BE2C (cell line): ENCODE results near the gene SIT1.
A peak's percentile ranks its signal among the peaks of the same experiment; 100 is the strongest.
"Not testable (repeated sequence)": the region's sequence is repeated elsewhere in the genome, so short reads cannot be mapped to it uniquely, and the experiment has no call there.

ENCODE experiments used
- DNase-seq: peaks from one replicate; pipeline ENCODE4 v3.0.0-alpha.2; 2020
- H3K27me3 ChIP-seq: fragments of 250-450 bp; sonication (Bioruptor Pico); 2 replicates; pipeline ENCODE4 v1.5.1; 2020; ENCODE audit warnings: mild to moderate bottlenecking
- H3K36me3 ChIP-seq: fragments of 250-450 bp; sonication (Bioruptor Pico); 2 replicates; pipeline ENCODE4 v1.5.1; 2020; ENCODE audit warnings: mild to moderate bottlenecking
- H3K4me1 ChIP-seq: fragments of 250-450 bp; sonication (Bioruptor Pico); 2 replicates; pipeline ENCODE4 v1.5.1; 2020
- H3K4me3 ChIP-seq: 2 replicates; pipeline ENCODE4 v1.5.1; 2011; ENCODE audit warnings: low read depth, low read length
- H3K9me3 ChIP-seq: fragments of 250-450 bp; sonication (Bioruptor Pico); 2 replicates; pipeline ENCODE4 v1.5.1; 2020
- CTCF ChIP-seq: IDR thresholded peaks from 2 replicates; pipeline ENCODE4 v1.5.1; 2012; ENCODE audit warnings: mild to moderate bottlenecking, low read depth, low read length

Gene SIT1

GRCh38 chr9:35646533-35647265 is 4.0 kb downstream of the SIT1 start:
- peak; percentile 81 for TF ChIP-seq CTCF
- Histone ChIP-seq H3K27me3 (no peaks in the 10 kb centered on the region), H3K4me3 (peak overlapping the region; percentile 81), H3K36me3 (no peaks in the 10 kb centered on the region), H3K4me1 (no peaks in the 10 kb centered on the region), H3K9me3 (no peaks in the 10 kb centered on the region)
- DNase-seq, result peak; percentile 93

GRCh38 chr9:35646153-35646532 is 4.6 kb downstream of the SIT1 start:
- Histone ChIP-seq H3K27me3 (no peaks in the 10 kb centered on the region), H3K9me3 (no peaks in the 10 kb centered on the region), H3K36me3 (no peaks in the 10 kb centered on the region), H3K4me3 (peak overlapping the region; percentile 81), H3K4me1 (no peaks in the 10 kb centered on the region)
- no peak for TF ChIP-seq CTCF
- DNase-seq, result no peak

- H3K4me1 ChIP-seq, H3K4me3 ChIP-seq, H3K9me3 ChIP-seq, H3K36me3 ChIP-seq, H3K27me3 ChIP-seq, DNase-seq: not testable (repeated sequence)
Observed at GRCh38 chr9:35645736-35646135, 5.0 kb downstream of the SIT1 start.

GRCh38 chr9:35643046-35643445 is 7.7 kb downstream of the SIT1 start:
- no peak for TF ChIP-seq CTCF
- DNase-seq, result no peak
- Histone ChIP-seq H3K4me3 (no peak overlapping the region), H3K4me1 (no peaks in the 10 kb centered on the region), H3K36me3 (no peaks in the 10 kb centered on the region), H3K27me3 (no peaks in the 10 kb centered on the region), H3K9me3 (no peaks in the 10 kb centered on the region)

GRCh38 chr9:35641478-35641877 is 9.3 kb downstream of the SIT1 start:
- H3K4me3 ChIP-seq, H3K36me3 ChIP-seq, DNase-seq, H3K4me1 ChIP-seq, H3K9me3 ChIP-seq, H3K27me3 ChIP-seq: not testable (repeated sequence)

GRCh38 chr9:35640431-35640830 is 10.3 kb downstream of the SIT1 start:
- H3K27me3 ChIP-seq, H3K4me3 ChIP-seq, H3K9me3 ChIP-seq, H3K4me1 ChIP-seq, DNase-seq, H3K36me3 ChIP-seq: not testable (repeated sequence)

- no peak for DNase-seq
- H3K36me3 ChIP-seq, result no peaks in the 10 kb centered on the region
- no peak overlapping the region for H3K4me3 ChIP-seq
- no peaks in the 10 kb centered on the region; the same call in 1 of the 2 replicates for H3K27me3 ChIP-seq
- no peaks in the 10 kb centered on the region for H3K9me3 ChIP-seq
- no peak for TF ChIP-seq CTCF
- H3K4me1 ChIP-seq, result no peaks in the 10 kb centered on the region
Observed at GRCh38 chr9:35639631-35640030, 11.1 kb downstream of the SIT1 start.

- not testable (repeated sequence) for DNase-seq, H3K9me3 ChIP-seq, H3K4me1 ChIP-seq, H3K27me3 ChIP-seq, H3K36me3 ChIP-seq, H3K4me3 ChIP-seq
Observed at GRCh38 chr9:35639225-35639624, 11.5 kb downstream of the SIT1 start.

- not testable (repeated sequence) for H3K36me3 ChIP-seq, H3K27me3 ChIP-seq, H3K4me3 ChIP-seq, H3K4me1 ChIP-seq, DNase-seq, H3K9me3 ChIP-seq
Observed at GRCh38 chr9:35638751-35639150, 12.0 kb downstream of the SIT1 start.

GRCh38 chr9:35637427-35637955 is 13.2 kb downstream of the SIT1 start:
- not testable (repeated sequence) for H3K4me3 ChIP-seq, H3K4me1 ChIP-seq, DNase-seq, H3K9me3 ChIP-seq, H3K36me3 ChIP-seq, H3K27me3 ChIP-seq

GRCh38 chr9:35636877-35637246 is 13.9 kb downstream of the SIT1 start:
- not testable (repeated sequence) for H3K9me3 ChIP-seq, DNase-seq, H3K4me1 ChIP-seq, H3K36me3 ChIP-seq, H3K4me3 ChIP-seq, H3K27me3 ChIP-seq
